ENCODE data around the gene PCK2. TPM values are rescaled to one million over a fixed set of nuclear protein-coding genes. Genes with fewer than 3 reads are reported as not detected.

The PCK2 gene
- total and polyA plus RNA-seq, 8 donors = 12.9 to 61.3 (median 16.6) TPM

DNA sequence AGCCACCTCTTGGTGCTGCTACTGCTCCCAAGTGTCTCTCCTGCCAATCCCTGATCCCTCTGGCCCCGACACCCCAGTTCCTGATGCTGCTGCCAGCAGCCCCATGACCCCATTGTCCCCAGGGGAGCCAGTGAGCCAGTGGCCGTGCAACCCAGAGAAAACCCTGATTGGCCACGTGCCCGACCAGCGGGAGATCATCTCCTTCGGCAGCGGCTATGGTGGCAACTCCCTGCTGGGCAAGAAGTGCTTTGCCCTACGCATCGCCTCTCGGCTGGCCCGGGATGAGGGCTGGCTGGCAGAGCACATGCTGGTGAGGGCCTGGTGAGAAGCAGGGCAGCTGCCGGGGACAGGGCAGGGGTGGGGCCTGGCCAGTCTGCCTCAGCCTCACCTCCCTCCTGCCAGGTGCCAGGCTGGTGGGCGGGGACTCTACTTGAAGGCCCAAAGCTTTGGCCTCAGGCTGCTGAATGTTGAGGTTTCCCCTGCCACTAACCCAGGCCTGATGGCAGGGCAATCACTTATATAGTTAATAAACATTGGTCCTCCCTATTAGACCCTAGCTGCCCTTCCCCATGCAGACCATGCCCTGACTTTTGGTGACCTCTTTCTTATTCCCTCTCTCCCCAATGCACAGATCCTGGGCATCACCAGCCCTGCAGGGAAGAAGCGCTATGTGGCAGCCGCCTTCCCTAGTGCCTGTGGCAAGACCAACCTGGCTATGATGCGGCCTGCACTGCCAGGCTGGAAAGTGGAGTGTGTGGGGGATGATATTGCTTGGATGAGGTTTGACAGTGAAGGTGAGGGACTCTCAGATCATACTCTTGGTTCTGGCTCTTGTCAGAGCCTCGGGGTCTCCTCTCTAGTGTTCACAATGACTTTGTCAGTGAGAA lies 5.1 kb downstream of the PCK2 start:
- Histone ChIP-seq H3K27me3 (no peaks in the 10 kb centered on the region), H3K4me3 (no peak overlapping the region), H3K4me1 (peaks cover 2 to 33% of the 10 kb centered on the region in 2 donors), H3K27ac (no peak overlapping the region), H3K9me3 (no peaks in the 10 kb centered on the region), H3K36me3 (peaks cover 0 to 68% of the 10 kb centered on the region in 2 donors)
- DNase-seq (peak in 2 of 4 donors; percentile 32 to 69), ATAC-seq (no peak)
- intact Hi-C loops (cut with DNase I) = loop anchor here in 1 of 2 donors (10.0 kb wide), 1 partner anchor 84 kb away; no protein-coding TSS in a partner anchor
- TF ChIP-seq CTCF (IDR thresholded peaks at IDR 0.05) = no peak

DNA sequence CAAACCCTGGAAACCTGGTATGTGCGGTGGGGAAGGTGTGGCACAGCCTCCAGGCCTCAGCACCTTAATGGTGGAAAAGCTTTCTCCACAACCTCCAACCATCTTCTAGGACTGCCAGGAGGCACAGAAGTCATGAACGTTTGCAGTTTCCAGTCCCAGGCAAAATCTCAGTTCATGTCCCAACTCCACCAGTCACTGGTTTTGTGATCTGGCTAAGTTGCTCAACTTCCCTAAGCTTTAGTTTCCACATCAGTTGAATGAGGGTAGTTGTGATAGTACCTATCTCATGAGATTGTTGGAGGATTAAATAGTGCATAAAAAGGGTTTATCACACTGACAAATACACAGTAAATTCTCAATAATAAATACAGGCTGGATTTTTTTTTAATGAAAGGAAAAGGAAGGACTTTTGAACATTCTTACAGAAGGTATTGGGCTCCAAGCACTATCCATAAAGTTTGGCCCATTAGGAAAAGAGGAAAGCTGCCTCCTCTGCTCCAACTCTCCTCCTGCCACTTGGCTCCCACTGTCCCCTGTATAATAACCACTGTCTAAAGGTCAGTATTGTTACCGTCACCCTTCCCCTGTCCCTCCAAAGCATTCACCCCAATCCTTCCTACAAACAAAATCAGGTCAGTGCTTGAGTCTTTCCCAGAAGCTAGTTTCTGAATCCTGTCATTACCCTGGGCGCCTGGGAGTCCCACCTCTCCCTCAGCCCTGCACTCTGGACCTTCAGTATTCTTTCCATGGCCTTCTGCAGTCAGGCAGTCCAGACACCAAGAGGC lies 6.3 kb downstream of the PCK2 start:
- Histone ChIP-seq H3K4me3 (no peak overlapping the region), H3K9me3 (no peaks in the 10 kb centered on the region), H3K27ac (no peak overlapping the region), H3K4me1 (peaks cover 0 to 25% of the 10 kb centered on the region in 2 donors), H3K27me3 (no peaks in the 10 kb centered on the region), H3K36me3 (peaks cover 0 to 68% of the 10 kb centered on the region in 2 donors)
- DNase-seq (peak in 1 of 4 donors; percentile 22), ATAC-seq (no peak)
- TF ChIP-seq CTCF (IDR thresholded peaks at IDR 0.05) = no peak
- intact Hi-C loops (cut with DNase I) = no loop called here

DNA sequence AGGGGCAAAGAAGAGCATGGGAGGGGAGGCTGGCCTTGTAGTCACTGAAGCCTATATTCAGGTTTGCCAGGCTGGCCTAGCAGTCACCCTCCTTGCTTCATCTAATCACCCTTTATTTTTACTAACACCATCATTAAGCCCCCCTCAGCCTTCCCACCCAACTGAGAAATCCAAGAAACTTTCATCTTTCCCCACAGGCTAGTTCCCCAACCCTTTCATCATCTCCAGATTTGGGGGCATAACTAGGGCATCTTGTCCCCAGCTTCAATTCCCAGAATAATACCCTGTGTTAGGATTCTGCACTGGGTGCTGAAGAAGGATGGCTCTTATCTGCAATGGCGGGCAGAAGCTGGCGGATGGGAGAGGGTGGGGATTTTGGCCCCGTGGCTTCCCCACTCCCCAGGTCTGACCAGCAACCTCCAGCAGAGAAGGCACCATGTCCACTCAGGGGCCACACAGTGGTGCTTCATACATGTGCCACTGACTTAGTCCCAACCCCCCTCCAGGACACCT lies 6.9 kb downstream of the PCK2 start:
- Histone ChIP-seq H3K9me3 (no peaks in the 10 kb centered on the region), H3K27me3 (no peaks in the 10 kb centered on the region), H3K36me3 (peaks cover 0 to 68% of the 10 kb centered on the region in 2 donors), H3K4me3 (no peak overlapping the region), H3K27ac (no peak overlapping the region), H3K4me1 (peaks cover 0 to 19% of the 10 kb centered on the region in 2 donors)
- ATAC-seq (no peak), DNase-seq (peak in 1 of 4 donors; percentile 31)
- no peak for TF ChIP-seq CTCF (IDR thresholded peaks at IDR 0.05)
- intact Hi-C loops (cut with DNase I) = no loop called here

DNA sequence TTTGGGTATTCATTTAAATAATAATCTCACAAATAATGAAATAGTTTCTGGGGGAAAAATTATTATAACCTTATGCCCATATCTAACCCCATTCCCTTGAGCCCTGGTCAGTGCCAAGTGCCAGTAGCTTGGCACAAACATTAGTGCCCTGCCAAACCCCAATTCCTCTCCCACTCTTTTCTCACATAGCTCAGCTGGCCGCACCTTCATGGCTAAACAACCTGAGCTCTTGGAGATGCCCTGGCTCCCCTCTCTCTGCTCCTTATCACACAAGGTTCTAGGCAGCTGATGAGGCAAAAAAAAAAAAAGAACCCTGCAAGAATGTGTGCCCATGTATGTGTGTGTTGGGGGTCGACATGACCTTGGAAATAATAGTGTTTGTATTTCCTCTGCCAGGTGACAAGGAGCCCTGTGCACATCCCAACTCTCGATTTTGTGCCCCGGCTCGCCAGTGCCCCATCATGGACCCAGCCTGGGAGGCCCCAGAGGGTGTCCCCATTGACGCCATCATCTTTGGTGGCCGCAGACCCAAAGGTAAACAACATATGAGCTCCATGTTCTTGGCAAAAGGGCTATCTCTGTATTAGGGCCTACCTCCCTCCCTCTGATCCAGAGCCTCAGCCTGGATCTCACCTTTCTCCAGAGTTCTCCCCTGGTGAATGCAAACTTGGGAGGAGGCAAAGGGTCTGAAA lies 8.4 kb downstream of the PCK2 start:
- Histone ChIP-seq H3K27ac (no peak overlapping the region), H3K4me3 (no peak overlapping the region), H3K27me3 (no peaks in the 10 kb centered on the region), H3K4me1 (peaks cover 0 to 19% of the 10 kb centered on the region in 2 donors), H3K9me3 (no peaks in the 10 kb centered on the region), H3K36me3 (peaks cover 0 to 63% of the 10 kb centered on the region in 2 donors)
- intact Hi-C loops (cut with DNase I) = no loop called here
- no peak for ATAC-seq
- DNase-seq = peak in 1 of 4 donors; percentile 32
- no peak for TF ChIP-seq CTCF (IDR thresholded peaks at IDR 0.05)

All from left lung (tissue), 10 donors.